ENCODE measurements around the gene ADAM15.

DNA sequence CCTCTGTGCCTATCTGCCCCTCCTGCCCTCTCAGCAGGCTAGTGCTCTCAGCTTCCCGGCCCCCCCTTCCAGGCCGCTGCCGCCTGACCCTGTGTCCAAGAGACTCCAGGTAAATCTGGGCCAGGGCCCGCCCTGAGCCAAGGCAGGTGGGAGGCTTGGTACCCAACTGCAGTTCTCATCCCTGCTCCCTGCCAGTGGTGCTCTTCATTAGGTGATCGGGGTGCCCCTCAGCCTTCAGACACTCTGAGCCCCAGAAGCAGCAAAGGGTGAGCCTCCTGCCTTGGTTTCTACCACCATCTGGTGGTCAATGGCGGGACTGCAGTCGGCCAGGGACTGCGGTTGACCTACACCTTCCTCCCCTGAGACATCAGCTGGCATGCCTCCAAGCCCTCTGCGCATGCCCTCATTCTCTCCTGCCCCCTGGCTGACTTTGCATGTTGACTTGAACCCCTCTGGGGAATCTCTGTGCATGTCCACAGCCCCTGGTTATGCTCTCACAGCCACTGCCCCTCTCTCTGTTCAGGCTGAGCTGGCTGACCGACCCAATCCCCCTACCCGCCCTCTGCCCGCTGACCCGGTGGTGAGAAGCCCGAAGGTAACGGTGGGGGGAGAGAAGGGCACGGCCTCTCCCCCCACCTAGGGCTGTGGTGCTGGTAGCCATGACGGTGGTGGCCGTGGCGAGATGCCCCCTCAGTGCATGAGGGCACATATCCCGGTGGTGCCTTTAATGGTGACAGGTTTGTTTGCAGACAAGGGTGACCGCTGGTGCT is 10.4 kb downstream of the ADAM15 start:
- TF ChIP-seq CHD2 (IDR thresholded peaks at IDR 0.05; ENCODE audit: low read length, partially characterized antibody) (no peak), MAZ (IDR thresholded peaks at IDR 0.05; ENCODE audit: borderline replicate concordance, low read depth, low read length) (no peak), POLR2A (IDR thresholded peaks at IDR 0.05; ENCODE audit: low read length) (no peak), MYC (IDR thresholded peaks at IDR 0.05; ENCODE audit: borderline replicate concordance, low read length) (no peak), ESRRA (IDR thresholded peaks at IDR 0.05; ENCODE audit: borderline replicate concordance, low read length) (no peak), EP300 (IDR thresholded peaks at IDR 0.05) (no peak)
- TF ChIP-seq, protein P1, sequence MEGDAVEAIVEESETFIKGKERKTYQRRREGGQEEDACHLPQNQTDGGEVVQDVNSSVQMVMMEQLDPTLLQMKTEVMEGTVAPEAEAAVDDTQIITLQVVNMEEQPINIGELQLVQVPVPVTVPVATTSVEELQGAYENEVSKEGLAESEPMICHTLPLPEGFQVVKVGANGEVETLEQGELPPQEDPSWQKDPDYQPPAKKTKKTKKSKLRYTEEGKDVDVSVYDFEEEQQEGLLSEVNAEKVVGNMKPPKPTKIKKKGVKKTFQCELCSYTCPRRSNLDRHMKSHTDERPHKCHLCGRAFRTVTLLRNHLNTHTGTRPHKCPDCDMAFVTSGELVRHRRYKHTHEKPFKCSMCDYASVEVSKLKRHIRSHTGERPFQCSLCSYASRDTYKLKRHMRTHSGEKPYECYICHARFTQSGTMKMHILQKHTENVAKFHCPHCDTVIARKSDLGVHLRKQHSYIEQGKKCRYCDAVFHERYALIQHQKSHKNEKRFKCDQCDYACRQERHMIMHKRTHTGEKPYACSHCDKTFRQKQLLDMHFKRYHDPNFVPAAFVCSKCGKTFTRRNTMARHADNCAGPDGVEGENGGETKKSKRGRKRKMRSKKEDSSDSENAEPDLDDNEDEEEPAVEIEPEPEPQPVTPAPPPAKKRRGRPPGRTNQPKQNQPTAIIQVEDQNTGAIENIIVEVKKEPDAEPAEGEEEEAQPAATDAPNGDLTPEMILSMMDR (IDR thresholded peaks at IDR 0.05) = peak; percentile 96
- TF ChIP-seq, protein P2, sequence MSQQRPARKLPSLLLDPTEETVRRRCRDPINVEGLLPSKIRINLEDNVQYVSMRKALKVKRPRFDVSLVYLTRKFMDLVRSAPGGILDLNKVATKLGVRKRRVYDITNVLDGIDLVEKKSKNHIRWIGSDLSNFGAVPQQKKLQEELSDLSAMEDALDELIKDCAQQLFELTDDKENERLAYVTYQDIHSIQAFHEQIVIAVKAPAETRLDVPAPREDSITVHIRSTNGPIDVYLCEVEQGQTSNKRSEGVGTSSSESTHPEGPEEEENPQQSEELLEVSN (IDR thresholded peaks at IDR 0.05; ENCODE audit: borderline replicate concordance, low read depth) = no peak
- TF ChIP-seq, protein P3, sequence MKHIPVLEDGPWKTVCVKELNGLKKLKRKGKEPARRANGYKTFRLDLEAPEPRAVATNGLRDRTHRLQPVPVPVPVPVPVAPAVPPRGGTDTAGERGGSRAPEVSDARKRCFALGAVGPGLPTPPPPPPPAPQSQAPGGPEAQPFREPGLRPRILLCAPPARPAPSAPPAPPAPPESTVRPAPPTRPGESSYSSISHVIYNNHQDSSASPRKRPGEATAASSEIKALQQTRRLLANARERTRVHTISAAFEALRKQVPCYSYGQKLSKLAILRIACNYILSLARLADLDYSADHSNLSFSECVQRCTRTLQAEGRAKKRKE (CRISPR knock-in tag; IDR thresholded peaks at IDR 0.05; ENCODE audit: low read depth) = no peak
- TF ChIP-seq, protein P4, sequence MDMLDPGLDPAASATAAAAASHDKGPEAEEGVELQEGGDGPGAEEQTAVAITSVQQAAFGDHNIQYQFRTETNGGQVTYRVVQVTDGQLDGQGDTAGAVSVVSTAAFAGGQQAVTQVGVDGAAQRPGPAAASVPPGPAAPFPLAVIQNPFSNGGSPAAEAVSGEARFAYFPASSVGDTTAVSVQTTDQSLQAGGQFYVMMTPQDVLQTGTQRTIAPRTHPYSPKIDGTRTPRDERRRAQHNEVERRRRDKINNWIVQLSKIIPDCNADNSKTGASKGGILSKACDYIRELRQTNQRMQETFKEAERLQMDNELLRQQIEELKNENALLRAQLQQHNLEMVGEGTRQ (IDR thresholded peaks at IDR 0.05) = no peak

Measured in A549 (cell line).